Peyer's patch (tissue), 4 donors: ENCODE data around the gene MYL7.

Source experiments
- POLR2A ChIP-seq, 2 donors: fragments of 450-650 bp; IDR thresholded peaks; one replicate each; pipeline ENCODE4 v1.5.1; 2017; ENCODE audit warnings: antibody characterized with exemption in 2 of 2, mild to moderate bottlenecking in 2 of 2, moderate library complexity in 2 of 2
- TF ChIP-seq, protein P1 (sequence below), 6 experiments: fragments of 450-650 bp in 4 of 6; fragments of 200-600 bp in 2 of 6; sonication (generic) in 1 of 6; IDR thresholded peaks; one replicate each; pipeline ENCODE4 v1.5.1; 2017 to 2019; ENCODE audit warnings: antibody characterized with exemption in 6 of 6, mild to moderate bottlenecking in 3 of 6, moderate library complexity in 1 of 6

- TF ChIP-seq, protein P1, sequence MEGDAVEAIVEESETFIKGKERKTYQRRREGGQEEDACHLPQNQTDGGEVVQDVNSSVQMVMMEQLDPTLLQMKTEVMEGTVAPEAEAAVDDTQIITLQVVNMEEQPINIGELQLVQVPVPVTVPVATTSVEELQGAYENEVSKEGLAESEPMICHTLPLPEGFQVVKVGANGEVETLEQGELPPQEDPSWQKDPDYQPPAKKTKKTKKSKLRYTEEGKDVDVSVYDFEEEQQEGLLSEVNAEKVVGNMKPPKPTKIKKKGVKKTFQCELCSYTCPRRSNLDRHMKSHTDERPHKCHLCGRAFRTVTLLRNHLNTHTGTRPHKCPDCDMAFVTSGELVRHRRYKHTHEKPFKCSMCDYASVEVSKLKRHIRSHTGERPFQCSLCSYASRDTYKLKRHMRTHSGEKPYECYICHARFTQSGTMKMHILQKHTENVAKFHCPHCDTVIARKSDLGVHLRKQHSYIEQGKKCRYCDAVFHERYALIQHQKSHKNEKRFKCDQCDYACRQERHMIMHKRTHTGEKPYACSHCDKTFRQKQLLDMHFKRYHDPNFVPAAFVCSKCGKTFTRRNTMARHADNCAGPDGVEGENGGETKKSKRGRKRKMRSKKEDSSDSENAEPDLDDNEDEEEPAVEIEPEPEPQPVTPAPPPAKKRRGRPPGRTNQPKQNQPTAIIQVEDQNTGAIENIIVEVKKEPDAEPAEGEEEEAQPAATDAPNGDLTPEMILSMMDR (IDR thresholded peaks at IDR 0.05), result no peak
- TF ChIP-seq POLR2A (IDR thresholded peaks at IDR 0.05), result no peak
Observed at GRCh38 chr7:44106311-44107065, 34.6 kb downstream of the MYL7 start.
